ENCODE results near the gene IL17C. TPM values are rescaled to one million over a fixed set of nuclear protein-coding genes. Genes with fewer than 3 reads are reported as not detected.

IL17C gene
- polyA plus RNA-seq, 1 of the 3 experiments (the other 2 are of a cell fraction): 0.07 TPM

GRCh38 chr16:88624977-88625576 lies 13.3 kb upstream of the IL17C start:
- POLR2A ChIA-PET: no interaction called here
- CTCF ChIA-PET: no interaction called here

GRCh38 chr16:88626646-88627045 lies 11.7 kb upstream of the IL17C start:
- DNase-seq: no peak
- Histone ChIP-seq H3K4me2 (no peak overlapping the region), H3K79me2 (ENCODE audit: insufficient read depth) (no peaks in the 10 kb centered on the region), H3K9me3 (no peaks in the 10 kb centered on the region), H3K4me1 (ENCODE audit: control insufficient read depth in 1 of 2, insufficient read depth in 2 of 2, low read depth in 1 of 2, low read length in 1 of 2) (no peaks in the 10 kb centered on the region), H4K20me1 (ENCODE audit: insufficient read depth) (no peaks in the 10 kb centered on the region), H3K9ac (no peak overlapping the region), H3K4me3 (ENCODE audit: low read depth in 2 of 2, low read length in 1 of 2) (no peak overlapping the region), H3F3A (replicated peaks; ENCODE audit: insufficient read depth) (peaks cover 1% of the 10 kb centered on the region), H3K9me2 (no peaks in the 10 kb centered on the region), H2AFZ (ENCODE audit: low read depth) (no peak overlapping the region), H3K36me3 (replicated peaks in 1 of 2; ENCODE audit: control insufficient read depth in 1 of 2, insufficient read depth in 2 of 2, low read length in 1 of 2) (peaks cover 10 to 67% of the 10 kb centered on the region in 2 experiments), H3K27ac (ENCODE audit: low read depth in 2 of 2, low read length in 1 of 2) (no peak overlapping the region), H3K27me3 (ENCODE audit: insufficient read depth) (no peaks in the 10 kb centered on the region)
- CTCF ChIA-PET: interaction anchor here (1.1 kb wide), 1 partner anchor 11 kb away, joined by 3 read pairs; no protein-coding TSS in a partner anchor
- 98% methylated on average over 7 of the region's 9 CpGs for WGBS (ENCODE audit: low lambda C conversion rate)
- POLR2A ChIA-PET: no interaction called here
- TF ChIP-seq EZH2phosphoT487 (IDR thresholded peaks at IDR 0.05; ENCODE audit: borderline replicate concordance, low read depth) (no peak), PBX3 (IDR thresholded peaks at IDR 0.05) (no peak), NRF1 (IDR thresholded peaks at IDR 0.05; ENCODE audit: low read depth, low read length) (no peak), JUND (IDR thresholded peaks at IDR 0.05) (no peak), SIN3A (IDR thresholded peaks at IDR 0.05; ENCODE audit: borderline replicate concordance, low read depth, low read length) (no peak), ELF1 (IDR thresholded peaks at IDR 0.05) (no peak), CHD2 (IDR thresholded peaks at IDR 0.05; ENCODE audit: low read length, partially characterized antibody) (no peak), MXI1 (IDR thresholded peaks at IDR 0.05; ENCODE audit: low read depth, low read length) (no peak), EP300 (IDR thresholded peaks at IDR 0.05; ENCODE audit: borderline replicate concordance in 1 of 2, low read depth in 1 of 2, low read length in 1 of 2) (no peak), RFX5 (IDR thresholded peaks at IDR 0.05; ENCODE audit: low read length) (no peak), FOXM1 (IDR thresholded peaks at IDR 0.05; ENCODE audit: low read depth) (no peak), TEAD4 (IDR thresholded peaks at IDR 0.05; ENCODE audit: borderline replicate concordance, insufficient read depth) (no peak), IRF3 (IDR thresholded peaks at IDR 0.05; ENCODE audit: low read depth, low read length) (no peak)

More at GRCh38 chr16:88624977-88625576, 13.3 kb upstream of the IL17C start:
- Histone ChIP-seq H4K20me1 (ENCODE audit: insufficient read depth) (peaks cover 2% of the 10 kb centered on the region; the same call in 1 of the 2 replicates), H3K9me3 (no peaks in the 10 kb centered on the region), H3K79me2 (ENCODE audit: insufficient read depth) (no peaks in the 10 kb centered on the region), H2AFZ (ENCODE audit: low read depth) (no peak overlapping the region), H3K36me3 (replicated peaks in 1 of 2; ENCODE audit: control insufficient read depth in 1 of 2, insufficient read depth in 2 of 2, low read length in 1 of 2) (peaks cover 8 to 54% of the 10 kb centered on the region in 2 experiments), H3K4me2 (no peak overlapping the region), H3K27me3 (ENCODE audit: insufficient read depth) (no peaks in the 10 kb centered on the region), H3K27ac (ENCODE audit: low read depth in 2 of 2, low read length in 1 of 2) (no peak overlapping the region), H3K9me2 (no peaks in the 10 kb centered on the region), H3K4me1 (ENCODE audit: control insufficient read depth in 1 of 2, insufficient read depth in 2 of 2, low read depth in 1 of 2, low read length in 1 of 2) (no peaks in the 10 kb centered on the region), H3K4me3 (ENCODE audit: low read depth in 2 of 2, low read length in 1 of 2) (no peak overlapping the region), H3K9ac (no peak overlapping the region), H3F3A (replicated peaks; ENCODE audit: insufficient read depth) (no peaks in the 10 kb centered on the region)
- DNase-seq: no peak
- TF ChIP-seq TAF1 (IDR thresholded peaks at IDR 0.05; ENCODE audit: borderline replicate concordance, low read depth, low read length) (no peak), USF1 (IDR thresholded peaks at IDR 0.05; ENCODE audit: borderline replicate concordance, low read depth) (no peak), IRF3 (IDR thresholded peaks at IDR 0.05; ENCODE audit: low read depth, low read length) (no peak), MEF2A (IDR thresholded peaks at IDR 0.05; ENCODE audit: borderline replicate concordance, low read depth) (no peak), EZH2phosphoT487 (IDR thresholded peaks at IDR 0.05; ENCODE audit: borderline replicate concordance, low read depth) (no peak), RFX5 (IDR thresholded peaks at IDR 0.05; ENCODE audit: low read length) (no peak), USF2 (IDR thresholded peaks at IDR 0.05; ENCODE audit: borderline replicate concordance, low read depth, low read length) (no peak), RAD21 (IDR thresholded peaks at IDR 0.05; ENCODE audit: low read length) (no peak), JUND (IDR thresholded peaks at IDR 0.05) (no peak), TEAD4 (IDR thresholded peaks at IDR 0.05; ENCODE audit: borderline replicate concordance, insufficient read depth) (no peak), POLR2AphosphoS5 (IDR thresholded peaks at IDR 0.05; ENCODE audit: low read depth, low read length) (no peak)
- 79% methylated on average over 9 of the region's 17 CpGs for WGBS (ENCODE audit: low lambda C conversion rate)

Data from SK-N-SH (cell line).